Smooth muscle cell (in vitro differentiated cells): ENCODE data around the gene BIRC2. TPM values are rescaled to one million over a fixed set of nuclear protein-coding genes. Genes with fewer than 3 reads are reported as not detected.

Source experiments
- DNase-seq: peaks from one replicate; lab custom pipeline; 2025; ENCODE audit not compliant: unreplicated experiment; lab: John Stamatoyannopoulos, UW
- H2AFZ ChIP-seq: fragments of 200-600 bp; sonication (generic); 2 replicates; pipeline ENCODE4 v1.6.0; 2016; ENCODE audit warnings: antibody characterized with exemption, low read depth, mild to moderate bottlenecking
- H3F3A ChIP-seq: fragments of 200-600 bp; sonication (generic); 2 replicates; pipeline ENCODE4 v1.6.0; 2017; ENCODE audit warnings: antibody characterized with exemption, low read depth
- H3K27ac ChIP-seq: fragments of 200-600 bp; sonication (generic); 2 replicates; pipeline ENCODE4 v1.5.1; 2016; ENCODE audit warnings: low read depth, mild to moderate bottlenecking
- H3K27me3 ChIP-seq: fragments of 200-600 bp; sonication (generic); 2 replicates; pipeline ENCODE4 v1.6.1; 2016; ENCODE audit warnings: low read depth, mild to moderate bottlenecking
- H3K36me3 ChIP-seq: fragments of 200-600 bp; sonication (generic); 2 replicates; pipeline ENCODE4 v1.5.1; 2016; ENCODE audit warnings: low read depth
- H3K4me1 ChIP-seq: fragments of 200-600 bp; sonication (generic); 2 replicates; pipeline ENCODE4 v1.5.1; 2016; ENCODE audit warnings: low read depth
- H3K4me2 ChIP-seq: fragments of 200-600 bp; sonication (generic); 2 replicates; pipeline ENCODE4 v1.6.0; 2016; ENCODE audit warnings: mild to moderate bottlenecking
- H3K4me3 ChIP-seq: fragments of 200-600 bp; sonication (generic); 2 replicates; pipeline ENCODE4 v1.5.1; 2016; ENCODE audit warnings: mild to moderate bottlenecking
- H3K79me2 ChIP-seq: fragments of 200-600 bp; sonication (generic); 2 replicates; pipeline ENCODE4 v1.6.0; 2016; ENCODE audit warnings: low read depth, mild to moderate bottlenecking
- H3K9ac ChIP-seq: fragments of 200-600 bp; sonication (generic); 2 replicates; pipeline ENCODE4 v1.6.0; 2016; ENCODE audit warnings: low read depth
- H3K9me3 ChIP-seq: fragments of 200-600 bp; sonication (generic); replicated peaks from 2 replicates; pipeline ENCODE4 v1.5.1; 2016; ENCODE audit warnings: low read depth
- H4K20me1 ChIP-seq: fragments of 200-600 bp; sonication (generic); 2 replicates; pipeline ENCODE4 v1.6.0; 2016; ENCODE audit warnings: low read depth
- CTCF ChIP-seq: fragments of 200-600 bp; sonication (generic); IDR thresholded peaks from 2 replicates; pipeline ENCODE4 v1.5.1; 2017; ENCODE audit warnings: borderline replicate concordance, mild to moderate bottlenecking, antibody characterized with exemption; ENCODE audit not compliant: insufficient read depth, poor library complexity, severe bottlenecking
- WGBS: methylation state at CpG from one replicate; pipeline ENCODE4 v1.1.7; 2016; ENCODE audit warnings: low lambda C conversion rate; 5-methylcytosine and 5-hydroxymethylcytosine counted together
- polyA plus RNA-seq: library from polyadenylated mRNA; unstranded; fragments of >200 nt; fragmentation: Nextera tagmentation; extraction: Ambion mirVana; gene quantifications from 2 replicates; pipeline ENCODE4 v1.2.1, GENCODE V29; 2016
- total RNA-seq: library from RNA; depleted of rRNA; stranded (reverse); fragments of >200 nt; gene quantifications from 2 replicates; pipeline ENCODE4 v1.2.3, GENCODE V29; 2014

BIRC2 gene
- total and polyA plus RNA-seq, 2 experiments from 2014 or later, result 46.3 to 170 TPM

DNA sequence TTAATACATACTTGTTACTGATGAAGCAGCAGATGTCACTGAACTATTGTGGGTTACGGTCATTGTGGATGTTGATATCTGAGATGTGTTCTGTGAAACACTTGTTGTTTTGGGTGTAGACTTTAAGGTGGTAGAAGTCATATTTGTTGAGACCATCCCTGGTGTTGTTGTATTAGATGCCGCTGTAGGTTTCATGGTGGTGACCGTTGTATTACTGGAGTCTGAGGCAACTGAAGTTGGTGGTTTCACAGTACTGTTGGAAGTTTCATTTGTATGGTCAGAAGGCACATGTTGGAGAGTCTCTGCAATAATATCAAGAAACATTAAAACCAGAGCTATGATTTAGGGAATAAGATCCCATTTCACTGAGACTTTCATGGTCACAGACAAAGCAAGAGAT lies 54.9 kb downstream of the BIRC2 start:
- Histone ChIP-seq H3K36me3 (no peaks in the 10 kb centered on the region), H3K4me3 (no peak overlapping the region), H3K27ac (no peak overlapping the region), H3K4me1 (no peaks in the 10 kb centered on the region), H3K9me3 (no peaks in the 10 kb centered on the region), H3K27me3 (no peaks in the 10 kb centered on the region), H3K9ac (no peak overlapping the region), H3K79me2 (peaks cover 6% of the 10 kb centered on the region), H3K4me2 (no peak overlapping the region), H2AFZ (no peak overlapping the region), H4K20me1 (peaks cover 14% of the 10 kb centered on the region), H3F3A (peaks cover 6% of the 10 kb centered on the region)
- DNase-seq, result no peak
- no peak for TF ChIP-seq CTCF
- WGBS, result 98% methylated on average over 3 of the region's 3 CpGs

- Histone ChIP-seq H3K9me3 (no peaks in the 10 kb centered on the region), H3K4me3 (no peak overlapping the region), H3K4me1 (no peaks in the 10 kb centered on the region), H3K4me2 (no peak overlapping the region), H3F3A (peaks cover under 1% of the 10 kb centered on the region), H4K20me1 (peaks cover 13% of the 10 kb centered on the region), H3K36me3 (no peaks in the 10 kb centered on the region), H3K27me3 (no peaks in the 10 kb centered on the region), H2AFZ (no peak overlapping the region), H3K79me2 (peaks cover 6% of the 10 kb centered on the region), H3K27ac (no peak overlapping the region), H3K9ac (no peak overlapping the region)
- no peak for DNase-seq
- no peak for TF ChIP-seq CTCF
Measured at GRCh38 chr11:102402548-102402947, 55.5 kb downstream of the BIRC2 start.

DNA sequence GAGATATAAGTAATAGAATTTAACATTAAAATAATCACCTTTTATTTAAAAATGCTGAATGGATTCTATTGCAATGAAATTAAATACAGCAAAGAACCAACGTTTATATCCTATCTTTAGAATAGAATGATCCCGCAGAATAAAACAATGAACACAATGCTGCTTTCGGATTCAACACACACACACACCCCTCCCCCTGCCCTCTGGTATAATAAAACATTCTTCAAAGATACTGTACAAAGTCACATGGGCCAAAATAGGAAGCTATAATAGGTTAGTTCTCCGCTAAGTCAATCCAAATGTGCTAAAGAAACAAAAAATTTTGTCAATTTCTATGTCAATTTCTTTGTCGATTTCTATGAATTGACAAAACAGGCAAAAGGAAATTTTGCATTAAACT lies 58.5 kb downstream of the BIRC2 start:
- H3K9ac ChIP-seq, result no peak overlapping the region
- DNase-seq, result no peak
- H3K27ac ChIP-seq, result no peak overlapping the region
- no peaks in the 10 kb centered on the region for H3K36me3 ChIP-seq
- H3K27me3 ChIP-seq, result no peaks in the 10 kb centered on the region
- no peaks in the 10 kb centered on the region for H3K9me3 ChIP-seq
- TF ChIP-seq CTCF, result no peak
- H3F3A ChIP-seq, result peaks cover 13% of the 10 kb centered on the region
- no peak overlapping the region for H2AFZ ChIP-seq
- H4K20me1 ChIP-seq, result peaks cover 12% of the 10 kb centered on the region
- 95% methylated on average over 5 of the region's 5 CpGs for WGBS
- H3K4me3 ChIP-seq, result no peak overlapping the region
- peaks cover 9% of the 10 kb centered on the region for H3K79me2 ChIP-seq
- no peaks in the 10 kb centered on the region for H3K4me1 ChIP-seq
- no peak overlapping the region for H3K4me2 ChIP-seq

DNA sequence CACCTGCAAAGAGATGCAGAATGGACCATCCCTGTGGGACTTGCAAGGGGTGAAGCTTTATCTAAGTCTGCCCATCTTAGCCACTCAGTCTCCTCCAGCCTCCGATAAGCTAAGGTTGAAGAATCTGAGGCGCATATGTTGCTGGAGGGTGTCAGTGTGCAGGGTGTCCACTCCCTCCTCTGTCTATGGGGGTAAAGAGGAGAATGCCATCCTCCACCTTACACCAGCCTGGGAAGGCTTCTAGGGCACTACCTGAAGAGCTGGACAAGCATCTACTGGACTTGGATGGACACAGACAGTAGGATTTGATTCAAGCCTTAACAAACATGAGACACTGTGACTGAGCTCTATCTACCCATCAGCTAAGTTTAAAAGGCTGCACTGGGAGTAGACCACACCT lies 59.1 kb downstream of the BIRC2 start:
- TF ChIP-seq CTCF, result no peak
- H3K4me3 ChIP-seq, result no peak overlapping the region
- no peaks in the 10 kb centered on the region for H3K9me3 ChIP-seq
- no peaks in the 10 kb centered on the region for H3K4me1 ChIP-seq
- peaks cover 13% of the 10 kb centered on the region for H3F3A ChIP-seq
- H4K20me1 ChIP-seq, result peaks cover 12% of the 10 kb centered on the region
- DNase-seq, result no peak
- H3K4me2 ChIP-seq, result no peak overlapping the region
- no peak overlapping the region for H3K27ac ChIP-seq
- H3K79me2 ChIP-seq, result peaks cover 9% of the 10 kb centered on the region
- no peaks in the 10 kb centered on the region for H3K36me3 ChIP-seq
- 96% methylated on average over 2 of the region's 2 CpGs for WGBS
- no peaks in the 10 kb centered on the region for H3K27me3 ChIP-seq
- H3K9ac ChIP-seq, result no peak overlapping the region
- no peak overlapping the region for H2AFZ ChIP-seq
